HepG2 (cell line): ENCODE results near the gene DISP1. TPM values are rescaled to one million over a fixed set of nuclear protein-coding genes. Genes with fewer than 3 reads are reported as not detected.
A peak's percentile ranks its signal among the peaks of the same experiment; 100 is the strongest.

Experiments used
- ATAC-seq: fragments of 200-7000 bp; cut with Tn5 transposase; 3 replicates; pipeline ENCODE4 v1.9.1; 2020; ENCODE audit warnings: mild to moderate bottlenecking, moderate library complexity
- BruUV-seq: library from RNA; stranded (reverse); fragments of 400-500 nt; replicated peaks from 2 replicates; lab custom pipeline; 2021; lab: Mats Ljungman, UMichigan
- CTCF ChIA-PET: fragments of 300-600 bp; formaldehyde crosslinking; extraction: SDS; loops from one replicate; lab custom pipeline; 2021; ENCODE audit warnings: low total read pairs, inconsistent platforms, low intra/inter-chr PET ratio; lab: Yijun Ruan, JAX
- POLR2A ChIA-PET: fragments of 350-600 bp; sonication (Branson Sonifier 250); formaldehyde crosslinking; loops from one replicate; lab custom pipeline; 2020; ENCODE audit warnings: antibody characterized with exemption, inconsistent platforms; lab: Yijun Ruan, JAX
- DNase-seq: peaks from one replicate; pipeline ENCODE4 v3.0.0-alpha.2; 2015; ENCODE audit warnings: low spot score
- FAIRE-seq: peaks from 3 replicates; lab custom pipeline; 2011; peaks lifted over from hg19 to GRCh38; lab: Jason Lieb, UNC
- H2AFZ ChIP-seq: one replicate; pipeline ENCODE4 v1.6.1; 2011; ENCODE audit warnings: low read length, inconsistent platforms
- H3K27ac ChIP-seq: fragments of 300-600 bp; 3 replicates; pipeline ENCODE4 v1.8.0; 2011; ENCODE audit warnings: mixed run types, mild to moderate bottlenecking, mixed read lengths, low read length, inconsistent platforms; ENCODE audit not compliant: insufficient read depth; ENCODE audit errors: extremely low read length
- H3K27me3 ChIP-seq, 2 experiments: fragments of 200-600 bp in 1 of 2; 2 replicates in 1 of 2; 3 replicates in 1 of 2; pipeline versions ENCODE4 v1.6.0 to v1.8.0; 2011; ENCODE audit warnings: low read length in 2 of 2, mild to moderate bottlenecking in 2 of 2, moderate library complexity in 2 of 2, inconsistent platforms in 1 of 2; ENCODE audit not compliant: insufficient read depth in 2 of 2, control insufficient read depth in 1 of 2
- H3K36me3 ChIP-seq, 2 experiments: fragments of 200-600 bp in 1 of 2; replicated peaks in 1 of 2; 2 replicates in 1 of 2; 3 replicates in 1 of 2; pipeline versions ENCODE4 v1.5.1 to v1.8.0; 2011; ENCODE audit warnings: low read length in 2 of 2, inconsistent platforms in 1 of 2; ENCODE audit not compliant: insufficient read depth in 2 of 2, control insufficient read depth in 1 of 2
- H3K4me1 ChIP-seq: 2 replicates; pipeline ENCODE4 v1.5.1; 2012; ENCODE audit warnings: low read length, inconsistent platforms; ENCODE audit not compliant: insufficient read depth
- H3K4me2 ChIP-seq: 2 replicates; pipeline ENCODE4 v1.6.0; 2011; ENCODE audit warnings: low read depth, low read length, inconsistent platforms
- H3K4me3 ChIP-seq, 3 experiments: fragments of 200-600 bp in 1 of 3; sonication (generic), shearing (Covaris generic) in 1 of 3; replicated peaks in 1 of 3; 2 replicates each; pipeline ENCODE4 v1.5.1; 2011 to 2016; ENCODE audit warnings: low read length in 3 of 3, inconsistent platforms in 2 of 3, low read depth in 2 of 3, mild to moderate bottlenecking in 2 of 3, control low read depth in 1 of 3, mixed read lengths in 1 of 3; ENCODE audit not compliant: insufficient read depth in 1 of 3
- H3K79me2 ChIP-seq: one replicate; pipeline ENCODE4 v1.6.1; 2011; ENCODE audit warnings: low read length, inconsistent platforms; ENCODE audit not compliant: insufficient read depth
- H3K9ac ChIP-seq: 2 replicates; pipeline ENCODE4 v1.6.0; 2011; ENCODE audit warnings: mild to moderate bottlenecking, low read depth, low read length, inconsistent platforms; ENCODE audit not compliant: insufficient read depth
- H3K9me3 ChIP-seq: 2 replicates; pipeline ENCODE4 v1.5.1; 2012; ENCODE audit warnings: mild to moderate bottlenecking, low read length
- H4K20me1 ChIP-seq: 2 replicates; pipeline ENCODE4 v1.6.0; 2011; ENCODE audit warnings: inconsistent platforms, mild to moderate bottlenecking, low read length, moderate library complexity; ENCODE audit not compliant: insufficient read depth
- ARNT ChIP-seq: fragments of 450-650 bp; IDR thresholded peaks from 2 replicates; pipeline ENCODE4 v1.6.1; 2017
- BRCA1 ChIP-seq: sonication (generic); formaldehyde crosslinking; IDR thresholded peaks from 2 replicates; pipeline ENCODE4 v1.4.0; 2020; ENCODE audit warnings: missing genetic modification reagents
- CBX5 ChIP-seq: sonication (generic); formaldehyde crosslinking; IDR thresholded peaks from 2 replicates; pipeline ENCODE4 v1.4.0; 2020; ENCODE audit warnings: missing genetic modification reagents, borderline replicate concordance
- HMG20B ChIP-seq: conservative IDR thresholded peaks from 2 replicates; pipeline ENCODE4 v1.6.1; 2016; ENCODE audit warnings: missing genetic modification reagents, missing compliant biosample characterization
- JDP2 ChIP-seq: sonication (generic); formaldehyde crosslinking; IDR thresholded peaks from 2 replicates; pipeline ENCODE4 v1.8.1; 2022; ENCODE audit warnings: missing genetic modification reagents, borderline replicate concordance
- PITX1 ChIP-seq: sonication (generic); formaldehyde crosslinking; IDR thresholded peaks from 2 replicates; pipeline ENCODE4 v1.5.1; 2020; ENCODE audit warnings: mild to moderate bottlenecking, missing genetic modification reagents
- POLR2AphosphoS5 ChIP-seq: IDR thresholded peaks from 2 replicates; pipeline ENCODE4 v1.6.1; 2012; ENCODE audit warnings: low read depth, low read length
- SMC3 ChIP-seq: IDR thresholded peaks from 2 replicates; pipeline ENCODE4 v1.6.1; 2011; ENCODE audit warnings: low read length, improper control_type of control experiment
- SRSF1 ChIP-seq: fragments of 200-400 bp; formaldehyde crosslinking; optimal IDR thresholded peaks from 2 replicates; pipeline ENCODE3; 2017; ENCODE audit warnings: mild to moderate bottlenecking, low read depth, low read length, moderate library complexity
- SRSF4 ChIP-seq: fragments of 200-400 bp; formaldehyde crosslinking; IDR thresholded peaks from one replicate; pipeline ENCODE4 v1.6.1; 2018; ENCODE audit warnings: mild to moderate bottlenecking, low read depth, low read length, moderate library complexity; ENCODE audit not compliant: poor library complexity, severe bottlenecking
- STAG1 ChIP-seq: sonication (generic); formaldehyde crosslinking; IDR thresholded peaks from 2 replicates; pipeline ENCODE4 v1.4.0; 2020; ENCODE audit warnings: missing genetic modification reagents
- TBX3 ChIP-seq: fragments of 450-650 bp; IDR thresholded peaks from 2 replicates; pipeline ENCODE4 v1.6.1; 2017; ENCODE audit warnings: antibody characterized with exemption, mild to moderate bottlenecking, inconsistent platforms, borderline replicate concordance
- THYN1 ChIP-seq: sonication (generic); formaldehyde crosslinking; IDR thresholded peaks from 2 replicates; pipeline ENCODE4 v1.8.1; 2023; ENCODE audit warnings: low read depth, mild to moderate bottlenecking, moderate library complexity, missing genetic modification reagents, borderline replicate concordance
- ZIK1 ChIP-seq: sonication (generic); formaldehyde crosslinking; IDR thresholded peaks from 2 replicates; pipeline ENCODE4 v1.5.0; 2020; ENCODE audit warnings: mild to moderate bottlenecking, low read depth, missing genetic modification reagents, borderline replicate concordance
- ZKSCAN1 ChIP-seq: fragments of 150-350 bp; IDR thresholded peaks from 2 replicates; pipeline ENCODE4 v1.6.1; 2014; ENCODE audit warnings: low read length
- ZNF563 ChIP-seq: sonication (generic); formaldehyde crosslinking; IDR thresholded peaks from 2 replicates; pipeline ENCODE4 v1.8.0; 2022; ENCODE audit warnings: mild to moderate bottlenecking, moderate library complexity, missing genetic modification reagents
- ZNF570 ChIP-seq: sonication (generic); formaldehyde crosslinking; IDR thresholded peaks from 2 replicates; pipeline ENCODE4 v1.4.0; 2020; ENCODE audit warnings: mild to moderate bottlenecking, missing genetic modification reagents, borderline replicate concordance
- ZNF747 ChIP-seq: sonication (generic); formaldehyde crosslinking; IDR thresholded peaks from 2 replicates; pipeline ENCODE4 v1.8.1; 2023; ENCODE audit warnings: missing genetic modification reagents, mild to moderate bottlenecking, borderline replicate concordance
- ZNF770 ChIP-seq: sonication (generic); formaldehyde crosslinking; IDR thresholded peaks from 2 replicates; pipeline ENCODE4 v1.5.0; 2020; ENCODE audit warnings: mild to moderate bottlenecking, missing genetic modification reagents
- WGBS: methylation state at CpG from one replicate; pipeline ENCODE4 v1.1.6; 2017; ENCODE audit warnings: low lambda C conversion rate; 5-methylcytosine and 5-hydroxymethylcytosine counted together
- in situ Hi-C: cut with HindIII; loops from 2 replicates; pipeline ENCODE4 v1.10.0; 2017; ENCODE audit warnings: low pct_unique_long_range_greater_than_20kb; ENCODE audit not compliant: extremely low pct_ligation_motif_present
- intact Hi-C: fragments of 100-400 bp; cut with micrococcal nuclease; formaldehyde crosslinking; loops from one replicate; pipeline ENCODE4 v1.10.0; 2022; ENCODE audit not compliant: unreplicated experiment
- polyA plus RNA-seq, 8 experiments: library from polyadenylated mRNA; depleted of rRNA in 3 of 8; stranded (reverse) in 7 of 8; unstranded in 1 of 8; fragments of >200 nt; fragmentation: Illumina TruSeq in 4 of 8; extraction: Trizol in 4 of 8; gene quantifications; 2 replicates each; pipeline versions ENCODE4 v1.2.1 to v1.2.3, GENCODE V29; 2011 to 2016; ENCODE audit warnings: low read depth in 4 of 8, missing spikeins in 1 of 8, mixed read lengths in 1 of 8; ENCODE audit not compliant: insufficient read depth in 1 of 8
- total RNA-seq, 5 experiments: library from RNA; depleted of rRNA; stranded (reverse); fragments of >200 nt; fragmentation: Illumina TruSeq; extraction: Trizol; gene quantifications; 2 replicates each; pipeline ENCODE4 v1.2.3, GENCODE V29; 2016; ENCODE audit warnings: low read depth in 1 of 5
- TF ChIP-seq, protein P1 (sequence below): sonication (generic); formaldehyde crosslinking; IDR thresholded peaks from 2 replicates; pipeline ENCODE4; 2020; ENCODE audit warnings: missing genetic modification reagents, mild to moderate bottlenecking, borderline replicate concordance

Gene DISP1
- total and polyA plus RNA-seq, 2 of the 13 experiments (the other 11 are each of a cell fraction or from before 2014, with no cell fraction given): 1.9 to 2.0 TPM

DNA sequence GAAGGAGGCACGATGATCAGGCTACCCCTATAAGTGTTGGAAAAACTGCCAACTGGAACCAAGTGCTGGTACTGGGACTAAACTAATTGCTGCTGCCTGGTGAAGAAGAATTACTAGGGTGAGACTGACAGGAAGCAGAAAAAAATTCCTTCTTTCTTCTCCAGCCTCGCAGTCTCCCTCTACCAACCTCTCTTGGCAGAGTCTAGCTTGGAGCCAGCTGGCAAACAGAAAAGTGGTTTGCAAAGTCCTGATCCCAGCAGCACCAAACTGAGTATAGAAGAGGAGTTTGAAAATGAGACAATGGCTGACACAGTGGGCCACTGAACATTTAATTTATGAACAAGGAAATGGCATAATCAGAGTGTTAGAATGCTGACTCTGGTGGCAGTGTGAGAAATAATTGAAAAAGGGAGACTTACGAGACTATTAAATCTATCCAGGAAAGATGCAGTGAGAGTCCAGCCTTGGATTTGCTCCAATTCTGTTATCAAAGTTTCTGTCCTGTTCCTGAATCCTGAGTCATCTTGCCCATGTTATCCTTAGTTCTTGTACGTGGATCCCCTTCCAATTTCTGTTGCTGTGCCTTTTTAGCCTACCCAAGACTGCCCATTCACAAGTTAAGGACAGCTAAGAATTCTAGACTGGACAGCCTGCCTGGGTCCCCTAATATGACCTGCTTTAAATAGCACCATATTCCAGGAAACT is 23.7 kb upstream of the DISP1 start (continued):
- TF ChIP-seq ZNF570 (CRISPR knock-in tag) (no peak), CBX5 (no peak), ZNF747 (CRISPR knock-in tag) (no peak), ZNF770 (CRISPR knock-in tag) (no peak), JDP2 (no peak), ZKSCAN1 (no peak), BRCA1 (CRISPR knock-in tag) (no peak)

GRCh38 chr1:222792744-222793143 is 22.1 kb upstream of the DISP1 start:
- H3K9me3 ChIP-seq: no peaks in the 10 kb centered on the region
- H3K4me1 ChIP-seq: peaks cover under 1% of the 10 kb centered on the region; the same call in 1 of the 2 replicates
- no peak for FAIRE-seq
- H3K36me3 ChIP-seq: no peaks in the 10 kb centered on the region
- no peak overlapping the region for H3K4me3 ChIP-seq
- H3K27ac ChIP-seq: no peak overlapping the region
- WGBS: 0% methylated on average over 2 of the region's 2 CpGs
- H3K9ac ChIP-seq: no peak overlapping the region
- in situ Hi-C loops: loop anchor here (5.0 kb wide), 1 partner anchor 295 kb away; no protein-coding TSS in a partner anchor
- no peaks in the 10 kb centered on the region for H4K20me1 ChIP-seq
- no peaks in the 10 kb centered on the region for H3K27me3 ChIP-seq
- H3K79me2 ChIP-seq: no peaks in the 10 kb centered on the region
- no TSS peak for BruUV-seq
- intact Hi-C loops: loop anchor here (1.0 to 2.0 kb wide), 2 partner anchors 289 to 330 kb away; no protein-coding TSS in a partner anchor
- ChIA-PET CTCF (interaction anchor here (1.9 to 3.7 kb wide), 3 partner anchors 289 to 331 kb away, joined by 10 to 49 read pairs (median 14); no protein-coding TSS in a partner anchor), POLR2A (no interaction called here)
- H2AFZ ChIP-seq: no peak overlapping the region
- ATAC-seq: no peak
- no peak overlapping the region for H3K4me2 ChIP-seq
- DNase-seq: no peak
- no peak for TF ChIP-seq ARNT
- TF ChIP-seq ZNF563 (CRISPR knock-in tag): no peak
- no peak for TF ChIP-seq POLR2AphosphoS5
- no peak for TF ChIP-seq HMG20B
- no peak for TF ChIP-seq THYN1 (CRISPR knock-in tag)
- no peak for TF ChIP-seq ZIK1
- TF ChIP-seq SRSF1: no peak
- no peak for TF ChIP-seq PITX1
- peak; percentile 85 for TF ChIP-seq STAG1 (CRISPR knock-in tag)
- TF ChIP-seq, protein P1, sequence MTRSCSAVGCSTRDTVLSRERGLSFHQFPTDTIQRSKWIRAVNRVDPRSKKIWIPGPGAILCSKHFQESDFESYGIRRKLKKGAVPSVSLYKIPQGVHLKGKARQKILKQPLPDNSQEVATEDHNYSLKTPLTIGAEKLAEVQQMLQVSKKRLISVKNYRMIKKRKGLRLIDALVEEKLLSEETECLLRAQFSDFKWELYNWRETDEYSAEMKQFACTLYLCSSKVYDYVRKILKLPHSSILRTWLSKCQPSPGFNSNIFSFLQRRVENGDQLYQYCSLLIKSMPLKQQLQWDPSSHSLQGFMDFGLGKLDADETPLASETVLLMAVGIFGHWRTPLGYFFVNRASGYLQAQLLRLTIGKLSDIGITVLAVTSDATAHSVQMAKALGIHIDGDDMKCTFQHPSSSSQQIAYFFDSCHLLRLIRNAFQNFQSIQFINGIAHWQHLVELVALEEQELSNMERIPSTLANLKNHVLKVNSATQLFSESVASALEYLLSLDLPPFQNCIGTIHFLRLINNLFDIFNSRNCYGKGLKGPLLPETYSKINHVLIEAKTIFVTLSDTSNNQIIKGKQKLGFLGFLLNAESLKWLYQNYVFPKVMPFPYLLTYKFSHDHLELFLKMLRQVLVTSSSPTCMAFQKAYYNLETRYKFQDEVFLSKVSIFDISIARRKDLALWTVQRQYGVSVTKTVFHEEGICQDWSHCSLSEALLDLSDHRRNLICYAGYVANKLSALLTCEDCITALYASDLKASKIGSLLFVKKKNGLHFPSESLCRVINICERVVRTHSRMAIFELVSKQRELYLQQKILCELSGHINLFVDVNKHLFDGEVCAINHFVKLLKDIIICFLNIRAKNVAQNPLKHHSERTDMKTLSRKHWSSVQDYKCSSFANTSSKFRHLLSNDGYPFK: no peak
- TF ChIP-seq TBX3: no peak
- no peak for TF ChIP-seq SRSF4
- TF ChIP-seq SMC3: peak; percentile 86
